DMS53 treated with DMSO at 0.1 percent for 48 hours (cell line): ENCODE measurements around the gene STRA6.

Experiments used
- DNase-seq: peaks from one replicate; lab custom pipeline; 2025; ENCODE audit not compliant: unreplicated experiment; lab: John Stamatoyannopoulos, UW

Gene STRA6

DNA sequence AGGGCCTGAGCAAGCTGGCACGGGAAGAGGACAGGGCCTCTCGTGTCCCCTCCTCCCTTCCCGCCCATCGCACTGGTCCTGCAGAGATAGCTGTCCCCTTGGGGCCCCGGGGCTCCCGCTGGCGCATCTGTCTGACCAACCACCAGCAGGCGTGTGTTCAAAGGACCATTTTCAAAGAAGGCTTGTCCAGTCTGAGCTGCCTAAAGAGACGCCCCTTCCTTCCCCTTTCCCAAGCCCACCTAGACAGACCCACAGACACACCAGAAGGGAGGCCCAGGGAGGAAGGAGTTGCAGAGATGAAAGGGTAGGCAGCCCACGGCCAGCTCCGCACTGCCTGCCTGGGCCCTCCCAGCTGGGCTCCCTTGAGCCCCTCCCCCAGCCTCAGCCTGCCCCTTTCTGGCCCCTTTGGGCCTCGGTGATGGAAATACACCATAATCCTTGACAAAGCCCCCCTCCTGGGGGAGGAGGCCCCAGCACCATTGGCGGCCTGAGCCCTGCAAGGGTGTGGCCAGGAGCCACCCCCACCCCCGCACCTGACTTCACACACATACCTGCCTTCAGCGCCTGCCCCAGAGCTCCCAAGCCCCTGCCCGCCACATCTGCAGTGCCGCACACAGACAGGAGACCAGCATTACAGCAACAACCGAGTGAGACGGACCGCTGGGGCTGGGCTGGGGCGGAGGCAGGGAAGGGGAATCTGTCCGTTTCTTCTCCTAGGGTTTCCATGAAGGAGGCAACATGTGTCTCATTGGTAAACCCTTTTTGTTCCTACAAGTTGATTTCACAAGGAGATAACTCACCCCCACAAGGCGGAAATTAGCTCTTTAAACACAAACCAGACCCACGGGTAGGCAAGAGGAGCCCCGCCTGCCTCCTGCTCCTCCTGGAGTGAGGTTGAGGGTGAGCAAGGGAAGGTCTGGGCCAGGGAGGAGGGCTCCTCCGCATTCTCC, at the start of gene STRA6:
TSS of gene STRA6 (minus strand) at position 336 of the 950 bp plus-strand sequence. CDS start 520 bp downstream, outside the sequence.
- DNase-seq = no peak

GRCh38 chr15:74252291-74252690, 49.7 kb upstream of the STRA6 start:
- DNase-seq = no peak

DNA sequence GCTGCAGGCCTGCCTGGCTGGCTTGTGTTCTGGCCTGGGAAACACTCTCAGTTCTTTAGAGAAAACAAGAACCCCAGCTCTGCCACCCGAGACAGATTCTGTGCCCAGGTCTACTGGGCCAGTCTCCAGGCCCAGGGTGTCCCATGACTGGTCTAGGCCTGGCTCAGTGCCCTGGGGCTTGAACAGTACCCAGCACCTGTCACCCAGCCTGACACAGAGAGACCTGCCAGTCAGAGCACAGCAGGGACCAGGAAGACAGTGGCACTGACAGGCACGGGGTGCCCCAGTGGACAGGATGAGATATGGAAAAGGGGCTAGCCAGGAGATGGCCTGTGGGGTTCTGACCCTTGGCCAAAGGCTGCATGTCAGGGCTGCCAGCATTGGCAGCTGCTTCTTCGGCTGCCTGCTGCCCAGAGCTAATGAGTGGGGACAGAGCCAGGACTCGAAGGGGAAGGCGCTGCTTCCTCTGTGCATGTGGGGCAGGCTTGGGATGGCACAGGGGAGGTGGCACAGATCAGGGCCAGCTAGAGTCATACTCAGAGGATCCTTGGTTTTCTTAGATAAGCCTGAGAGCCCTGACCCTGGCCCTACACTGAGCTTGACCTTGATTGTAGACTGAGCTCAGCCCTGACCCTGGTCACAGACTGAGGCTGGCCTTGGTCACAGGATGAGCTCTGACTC, 48.7 kb upstream of the STRA6 start:
- DNase-seq = no peak

DNA sequence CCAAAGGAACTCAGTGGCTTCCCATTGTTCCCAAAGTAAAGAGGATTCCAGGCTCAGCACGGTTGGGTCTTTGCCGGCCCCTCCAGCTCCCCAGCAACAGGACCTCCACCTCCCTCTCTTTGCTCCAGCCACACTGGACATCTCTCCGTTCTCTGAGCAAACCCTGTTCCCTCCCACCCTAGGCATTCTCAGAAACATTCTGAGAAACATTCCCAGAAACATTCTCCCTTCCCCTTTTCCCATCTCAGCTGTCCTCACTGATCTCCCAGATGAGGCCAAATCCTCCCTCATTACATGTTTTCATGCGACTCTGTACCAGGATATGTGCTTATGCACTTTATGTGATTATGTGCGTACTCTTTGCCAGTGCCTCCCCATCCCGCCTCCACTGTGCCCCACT, 47.7 kb upstream of the STRA6 start:
- no peak for DNase-seq

- DNase-seq = peak; percentile 44
These were observed 42.9 kb upstream of the STRA6 start for GRCh38 chr15:74245342-74245931.

DNA sequence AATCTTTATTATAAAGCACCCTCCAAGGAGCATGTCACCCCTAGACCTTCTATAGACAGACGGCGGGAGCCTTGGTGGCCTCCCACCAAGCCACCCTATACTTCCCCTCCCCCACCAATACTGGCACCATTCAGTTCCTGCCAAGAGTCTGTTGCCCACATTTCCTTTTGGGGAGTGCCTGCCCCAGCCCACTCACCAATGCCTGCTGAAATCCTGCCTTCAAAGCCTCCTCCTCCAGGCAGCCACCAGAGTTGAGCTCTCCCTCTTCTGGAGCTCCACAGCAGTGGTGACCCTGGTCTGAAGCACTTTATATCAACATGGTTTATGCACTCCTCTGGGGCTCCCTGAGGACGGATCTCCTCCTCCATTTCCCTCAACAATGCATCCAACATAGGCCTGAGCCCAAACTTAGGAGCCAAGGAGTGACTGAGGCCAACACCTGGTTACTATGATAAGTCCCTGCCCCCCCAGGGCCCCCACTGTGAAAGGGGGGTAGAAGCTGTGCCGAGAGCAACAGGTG, 42.3 kb upstream of the STRA6 start:
- no peak for DNase-seq

DNA sequence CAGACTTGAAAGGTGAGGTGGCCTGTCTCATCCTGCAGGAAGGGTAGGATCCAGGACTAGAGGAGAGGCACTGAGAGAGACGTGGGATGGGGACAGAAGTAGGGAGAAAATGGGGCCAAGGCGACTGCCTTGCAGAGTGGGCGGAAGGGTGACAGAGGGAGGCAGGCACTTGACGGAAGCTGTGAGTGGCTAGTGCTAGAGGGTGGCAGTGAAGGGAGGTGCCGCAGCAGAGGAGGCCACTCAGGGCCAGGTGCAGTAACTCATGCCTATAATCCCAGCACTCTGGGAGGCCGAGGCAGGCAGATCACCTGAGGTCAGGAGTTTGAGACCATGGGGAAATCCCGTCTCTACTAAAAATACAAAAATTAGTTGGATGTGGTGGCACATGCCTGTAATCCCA, 40.8 kb upstream of the STRA6 start:
- peak; percentile 78 for DNase-seq

DNA sequence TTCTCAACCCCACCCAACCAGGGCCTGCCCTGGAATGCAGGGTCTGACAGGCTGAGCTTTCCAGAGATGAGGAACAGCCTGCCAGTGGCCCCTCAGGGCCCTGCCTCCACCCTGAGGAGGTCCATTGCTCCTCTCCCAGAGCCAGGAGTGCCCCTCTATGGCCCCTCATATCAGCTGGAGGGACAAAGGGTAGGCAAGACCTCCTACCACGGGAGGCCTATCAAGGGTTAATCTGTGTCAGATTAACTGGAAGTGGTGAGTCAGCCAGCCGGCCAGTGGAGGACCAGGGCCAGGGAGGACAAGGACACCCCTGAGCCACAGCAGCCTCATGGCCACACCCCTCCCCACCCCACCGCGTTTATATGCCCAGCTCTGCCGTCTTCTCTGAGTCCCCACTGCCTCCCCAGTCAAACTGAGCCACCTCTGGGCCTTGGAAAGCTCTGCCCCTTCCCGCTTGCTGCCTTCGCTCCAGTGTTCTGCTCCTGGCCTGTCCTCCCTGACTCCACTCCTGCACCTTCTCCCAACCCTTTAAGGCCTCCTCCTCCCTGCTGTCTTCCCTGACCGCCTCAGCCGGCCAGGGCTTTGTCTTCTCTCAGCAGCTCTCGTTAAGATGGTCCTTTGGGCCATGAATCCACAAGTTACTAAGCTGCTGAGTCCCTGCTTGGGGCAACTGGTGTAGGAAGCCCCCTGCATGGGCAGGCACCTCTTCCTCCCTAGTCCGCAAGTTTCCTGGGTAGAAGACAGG, 40.0 kb upstream of the STRA6 start:
- no peak for DNase-seq

- DNase-seq = no peak
These were observed 38.5 kb upstream of the STRA6 start for GRCh38 chr15:74240897-74241614.

DNA sequence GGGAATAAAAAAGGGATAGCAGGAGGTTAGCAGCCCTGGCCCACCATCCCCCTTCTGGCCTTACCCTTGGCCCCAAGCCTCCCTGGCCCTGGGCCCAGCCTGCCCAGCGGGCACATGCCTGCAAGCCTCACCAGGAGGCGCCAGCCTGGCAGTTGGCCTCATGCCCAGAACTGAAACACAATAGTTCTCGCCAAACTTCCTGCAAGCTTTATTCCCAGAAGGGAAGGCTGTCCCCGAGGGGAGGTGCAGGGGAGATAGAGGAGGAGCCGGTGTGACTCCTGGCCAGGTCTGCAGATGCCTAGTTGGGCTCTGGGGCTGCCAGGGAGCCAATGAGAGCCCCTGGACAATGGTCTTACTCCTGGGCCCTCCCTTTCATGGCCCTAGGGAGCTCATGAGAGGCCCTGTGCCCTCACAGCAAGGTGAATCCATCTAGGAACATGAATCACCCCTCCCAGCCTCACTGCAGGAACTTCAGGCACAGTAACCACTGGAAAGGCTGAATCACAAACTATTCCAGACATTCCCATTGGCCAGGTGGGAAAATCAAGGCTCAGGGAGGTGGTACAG, 37.5 kb upstream of the STRA6 start:
- peak; percentile 89 for DNase-seq

- DNase-seq = peak; percentile 47
These were observed 36.6 kb upstream of the STRA6 start for GRCh38 chr15:74239051-74239705.

DNA sequence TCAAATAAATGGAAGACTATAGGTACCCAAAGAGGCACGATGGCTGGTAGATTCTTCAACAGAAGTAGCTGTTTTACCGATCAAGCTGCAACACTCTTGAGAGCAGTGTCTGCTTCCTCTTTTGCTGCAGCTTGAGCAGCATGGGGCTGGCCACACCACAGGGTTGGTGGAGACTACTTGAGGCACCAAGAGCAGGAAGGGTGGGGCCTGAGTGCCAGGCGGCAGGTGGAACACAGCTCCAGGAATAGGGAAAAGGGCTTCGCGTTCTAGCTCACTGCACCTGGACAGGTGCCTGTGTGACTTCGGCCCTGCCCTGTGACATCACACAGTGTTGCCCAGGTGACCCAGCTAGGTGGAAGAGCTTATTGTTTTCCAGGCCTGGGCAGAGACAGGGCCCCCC, 33.4 kb upstream of the STRA6 start, which contains the start of gene CCDC33:
TSS of gene CCDC33 (plus strand) at position 365 of the 400 bp plus-strand sequence. CDS start 394 bp downstream, outside the sequence.
- DNase-seq = peak; percentile 96

DNA sequence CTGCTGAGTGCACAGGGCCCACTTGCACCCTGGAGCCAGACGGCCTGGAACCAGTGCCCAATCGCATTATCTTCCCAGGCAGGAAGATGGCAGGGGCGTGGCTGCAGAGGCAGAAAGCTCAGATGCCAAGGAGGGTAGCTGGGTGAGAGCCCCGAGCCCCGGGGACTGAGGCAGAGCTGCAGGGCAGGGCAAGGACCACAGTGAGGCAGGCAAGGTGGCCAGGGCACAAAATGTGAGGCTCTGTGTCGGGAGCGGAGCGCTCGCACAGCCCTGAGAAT, 31.9 kb upstream of the STRA6 start:
- no peak for DNase-seq

GRCh38 chr15:74233851-74234597, 31.4 kb upstream of the STRA6 start:
- DNase-seq = no peak

DNA sequence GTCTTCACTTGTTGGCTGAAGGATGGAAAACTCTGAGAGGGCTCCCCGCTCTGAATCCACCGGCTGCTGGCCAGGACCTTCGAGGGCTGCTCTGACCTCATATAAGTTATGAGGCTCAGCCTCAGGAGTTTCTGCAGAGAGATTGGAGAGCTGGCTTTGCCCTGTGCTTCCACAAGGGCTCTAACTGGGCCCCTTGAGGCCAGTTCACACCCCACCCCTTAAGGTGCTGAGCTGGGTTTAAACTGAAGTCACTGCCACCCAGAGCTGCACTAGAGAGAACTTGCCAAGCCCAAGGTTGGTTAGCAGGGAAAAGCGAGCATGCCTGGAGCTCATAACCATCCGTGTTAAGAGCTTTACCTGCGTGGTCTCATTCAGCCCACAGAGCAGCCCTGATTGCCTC, 30.8 kb upstream of the STRA6 start:
- no peak for DNase-seq

DNA sequence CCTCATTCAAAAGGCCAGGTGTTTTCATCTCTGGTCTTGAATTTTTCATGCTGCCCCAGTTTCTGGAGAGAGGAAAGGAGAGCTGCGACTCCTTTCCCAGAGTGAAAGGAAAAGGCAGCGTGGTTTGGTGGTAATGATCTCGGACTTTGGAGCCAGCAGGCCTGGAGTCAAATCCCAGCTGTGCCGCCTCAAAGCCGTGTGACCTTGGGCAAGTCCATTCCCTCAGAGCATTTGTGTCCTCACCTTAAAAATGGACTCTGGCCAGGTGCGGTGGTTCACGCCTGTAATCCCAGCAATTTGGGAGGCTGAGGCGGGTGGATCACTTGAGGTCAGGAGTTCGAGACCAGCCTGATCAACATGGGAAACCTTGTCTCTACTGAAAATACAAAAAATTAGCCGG, 28.9 kb upstream of the STRA6 start:
- DNase-seq = no peak

GRCh38 chr15:74229686-74230085, 27.1 kb upstream of the STRA6 start:
- no peak for DNase-seq

- no peak for DNase-seq
These were observed 26.1 kb upstream of the STRA6 start for GRCh38 chr15:74228723-74229081.
